ENCODE data around the gene DAPK3. TPM values are rescaled to one million over a fixed set of nuclear protein-coding genes. Genes with fewer than 3 reads are reported as not detected.

Gene DAPK3
- total and polyA plus RNA-seq, 8 donors = 20.6 to 61.4 (median 30.4) TPM

GRCh38 chr19:3995607-3996006 lies 24.7 kb upstream of the DAPK3 start:
- 55 to 67% methylated on average over 6 of the region's 6 CpGs for WGBS, 2 donors
- no peak for TF ChIP-seq CTCF (IDR thresholded peaks at IDR 0.05)
- intact Hi-C loops (cut with DNase I) = no loop called here
- no peak overlapping the region for H3K27ac ChIP-seq
- no peak for ATAC-seq
- H3K4me3 ChIP-seq = no peak overlapping the region
- no peak for DNase-seq
- no peaks in the 10 kb centered on the region for H3K36me3 ChIP-seq
- H3K27me3 ChIP-seq = no peaks in the 10 kb centered on the region
- no peaks in the 10 kb centered on the region for H3K9me3 ChIP-seq
- FAIRE-seq = no peak
- no peaks in the 10 kb centered on the region for H3K4me1 ChIP-seq

- WGBS, 2 donors = 66 to 75% methylated on average over 3 of the region's 3 CpGs
- peaks cover 7 to 19% (median 16%) of the 10 kb centered on the region in 3 donors for H3K4me1 ChIP-seq
- no peak for ATAC-seq
- no peak for TF ChIP-seq CTCF (IDR thresholded peaks at IDR 0.05)
- no peaks in the 10 kb centered on the region for H3K36me3 ChIP-seq
- H3K27me3 ChIP-seq = no peaks in the 10 kb centered on the region
- H3K4me3 ChIP-seq = no peak overlapping the region
- H3K27ac ChIP-seq = no peak overlapping the region
- no peak for DNase-seq
- no peaks in the 10 kb centered on the region for H3K9me3 ChIP-seq
- intact Hi-C loops (cut with DNase I) = no loop called here
- FAIRE-seq = no peak
Observed at GRCh38 chr19:3990815-3991117, 19.9 kb upstream of the DAPK3 start.

GRCh38 chr19:3987619-3988371 lies 16.9 kb upstream of the DAPK3 start:
- Histone ChIP-seq H3K4me1 (peaks cover 16 to 34% (median 27%) of the 10 kb centered on the region in 3 donors), H3K27ac (no peak overlapping the region), H3K27me3 (no peaks in the 10 kb centered on the region), H3K9me3 (no peaks in the 10 kb centered on the region), H3K36me3 (peaks cover 5 to 13% (median 13%) of the 10 kb centered on the region in 3 donors), H3K4me3 (peak overlapping the region in 1 of 4 donors; percentile 20)
- DNase-seq = peak; percentile 77 to 93 (median 88)
- peak; percentile 20 to 55 (median 42) for ATAC-seq
- intact Hi-C loops (cut with DNase I) = no loop called here
- WGBS, 2 donors = 7 to 9% methylated on average over 28 to 30 of the region's 30 CpGs
- TF ChIP-seq CTCF (IDR thresholded peaks at IDR 0.05) = peak; percentile 68 to 87 (median 80)
- no peak for FAIRE-seq

- no peaks in the 10 kb centered on the region for H3K27me3 ChIP-seq
- peak overlapping the region in 3 of 4 donors; percentile 13 to 77 (median 63) for H3K4me3 ChIP-seq
- 2% methylated on average over 21 of the region's 21 CpGs for WGBS, 2 donors
- peak; percentile 48 to 70 (median 62) for ATAC-seq
- peak in 3 of 4 donors; percentile 23 to 46 (median 32) for TF ChIP-seq CTCF (IDR thresholded peaks at IDR 0.05)
- H3K36me3 ChIP-seq = peaks cover 9 to 27% (median 27%) of the 10 kb centered on the region in 3 donors
- peak overlapping the region; percentile 4 to 56 (median 18) for H3K27ac ChIP-seq
- H3K9me3 ChIP-seq = no peaks in the 10 kb centered on the region
- no peak for FAIRE-seq
- intact Hi-C loops (cut with DNase I) = no loop called here
- DNase-seq = peak in 4 of 6 donors; percentile 38 to 60 (median 58)
- H3K4me1 ChIP-seq = peaks cover 16 to 39% (median 27%) of the 10 kb centered on the region in 3 donors
Observed at GRCh38 chr19:3986260-3987041, 15.6 kb upstream of the DAPK3 start.
